ENCODE results near the gene OR2J3. TPM values are rescaled to one million over a fixed set of nuclear protein-coding genes. Genes with fewer than 3 reads are reported as not detected.

The OR2J3 gene
- total RNA-seq, 1 donor from 2014 or later: not detected

Other genes starting within 250 kb of the OR2J3 start
- 58.4 TPM for gene TRIM27, start 184.1 kb upstream of the OR2J3 start, total RNA-seq
- 0.25 TPM for gene ZNF311, start 102.7 kb upstream of the OR2J3 start, total RNA-seq
- gene OR2W1, start 62.9 kb upstream of the OR2J3 start, total RNA-seq: not detected
- gene OR2B3, start 20.7 kb upstream of the OR2J3 start, total RNA-seq: not detected
- not detected for gene OR2J1, start 8.6 kb upstream of the OR2J3 start, total RNA-seq
- gene OR2J2, start 62.8 kb downstream of the OR2J3 start, total RNA-seq: not detected
- 0.74 TPM for gene OR14J1, start 193.6 kb downstream of the OR2J3 start, total RNA-seq

Data from vagina (tissue), 1 donor.